Adrenal gland (tissue), 5 donors: ENCODE data around the gene FAT1.

ENCODE experiments used
- POLR2A ChIP-seq, 2 donors: fragments of 450-650 bp; IDR thresholded peaks; one replicate each; pipeline ENCODE4 v1.6.1; 2017; ENCODE audit warnings: antibody characterized with exemption in 2 of 2, mild to moderate bottlenecking in 2 of 2, moderate library complexity in 1 of 2
- TF ChIP-seq, protein P1 (sequence below), 6 experiments: fragments of 450-650 bp in 4 of 6; fragments of 200-600 bp in 2 of 6; sonication (generic) in 1 of 6; IDR thresholded peaks; 1 replicate in 5 of 6; 2 replicates in 1 of 6; pipeline versions ENCODE4 v1.5.1 to v1.8.0; 2016 to 2021; ENCODE audit warnings: antibody characterized with exemption in 6 of 6, mild to moderate bottlenecking in 2 of 6, moderate library complexity in 1 of 6
- donor health status: DM: no; HTN: no; CAD: no.

DNA sequence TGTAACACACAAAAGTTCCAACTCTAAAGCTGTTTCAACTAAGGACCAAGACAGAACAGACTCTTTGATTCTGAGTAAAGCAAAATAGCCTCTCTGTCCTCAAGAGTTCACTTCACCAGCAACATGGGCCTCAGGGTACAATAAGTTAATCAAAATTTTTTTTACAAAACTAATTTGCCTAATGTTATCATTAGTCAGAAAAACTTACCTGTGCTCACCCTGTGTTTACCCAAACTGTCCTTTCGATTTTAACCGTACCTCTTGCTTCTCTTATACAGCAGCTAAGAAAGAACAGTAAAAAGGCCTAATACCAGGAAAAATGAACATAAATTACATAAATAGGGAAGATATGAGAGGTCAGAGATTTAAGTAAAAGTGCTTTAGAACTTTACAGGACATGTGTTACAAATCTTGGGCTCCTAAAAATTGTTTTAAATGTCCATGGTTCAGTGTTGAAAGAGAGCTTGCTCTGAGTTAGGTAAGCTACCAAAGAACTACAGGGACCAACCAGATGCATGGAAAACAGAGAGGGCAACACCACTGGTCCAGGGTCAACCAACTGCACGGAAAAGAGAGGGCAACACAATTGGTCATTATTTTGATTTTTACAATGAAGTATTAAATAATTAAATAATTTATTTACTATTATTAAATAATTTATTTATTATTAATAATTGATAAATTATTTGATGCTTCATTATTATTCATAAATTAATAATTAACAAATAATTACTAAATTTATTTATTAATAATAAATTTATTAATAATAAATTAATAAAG is 73.1 kb downstream of the FAT1 start:
- TF ChIP-seq POLR2A (IDR thresholded peaks at IDR 0.05): no peak
- TF ChIP-seq, protein P1, sequence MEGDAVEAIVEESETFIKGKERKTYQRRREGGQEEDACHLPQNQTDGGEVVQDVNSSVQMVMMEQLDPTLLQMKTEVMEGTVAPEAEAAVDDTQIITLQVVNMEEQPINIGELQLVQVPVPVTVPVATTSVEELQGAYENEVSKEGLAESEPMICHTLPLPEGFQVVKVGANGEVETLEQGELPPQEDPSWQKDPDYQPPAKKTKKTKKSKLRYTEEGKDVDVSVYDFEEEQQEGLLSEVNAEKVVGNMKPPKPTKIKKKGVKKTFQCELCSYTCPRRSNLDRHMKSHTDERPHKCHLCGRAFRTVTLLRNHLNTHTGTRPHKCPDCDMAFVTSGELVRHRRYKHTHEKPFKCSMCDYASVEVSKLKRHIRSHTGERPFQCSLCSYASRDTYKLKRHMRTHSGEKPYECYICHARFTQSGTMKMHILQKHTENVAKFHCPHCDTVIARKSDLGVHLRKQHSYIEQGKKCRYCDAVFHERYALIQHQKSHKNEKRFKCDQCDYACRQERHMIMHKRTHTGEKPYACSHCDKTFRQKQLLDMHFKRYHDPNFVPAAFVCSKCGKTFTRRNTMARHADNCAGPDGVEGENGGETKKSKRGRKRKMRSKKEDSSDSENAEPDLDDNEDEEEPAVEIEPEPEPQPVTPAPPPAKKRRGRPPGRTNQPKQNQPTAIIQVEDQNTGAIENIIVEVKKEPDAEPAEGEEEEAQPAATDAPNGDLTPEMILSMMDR (IDR thresholded peaks at IDR 0.05): no peak
